ENCODE data around the gene TGM6. TPM values are rescaled to one million over a fixed set of nuclear protein-coding genes. Genes with fewer than 3 reads are reported as not detected.

TGM6 gene
- total RNA-seq, 2 experiments from 2014 or later, result not detected

DNA sequence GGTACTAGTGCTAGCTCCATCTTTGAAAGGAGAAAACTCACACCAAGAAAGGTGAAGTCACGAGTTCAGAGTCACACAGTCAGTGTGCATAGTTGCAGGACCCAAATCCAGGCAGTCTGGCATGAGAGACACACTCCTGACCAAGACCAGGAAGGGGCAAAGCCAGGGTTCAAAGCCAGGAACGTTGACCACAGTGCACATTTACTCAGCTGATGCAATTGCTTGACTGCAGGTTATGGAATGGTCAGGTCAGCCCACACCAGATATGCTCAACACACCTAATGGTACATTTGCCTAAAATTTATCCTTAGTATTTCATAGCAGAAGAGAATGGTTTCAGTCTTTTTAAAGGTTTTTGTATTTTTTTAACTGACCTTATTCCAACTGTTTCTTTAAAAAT lies 37.7 kb downstream of the TGM6 start:
- no peak overlapping the region for H3K27ac ChIP-seq (ENCODE audit: low read depth in 1 of 2, low read length in 2 of 2)
- DNase-seq (no peak), ATAC-seq (ENCODE audit: poor library complexity) (no peak)
- H3K36me3 ChIP-seq (ENCODE audit: insufficient read depth, low read length), result no peaks in the 10 kb centered on the region
- Mint-ChIP-seq H3K4me1 (ENCODE audit: low read depth) (no peaks in the 10 kb centered on the region), H3K36me3 (ENCODE audit: low read depth) (no peaks in the 10 kb centered on the region), H3K27ac (no peak overlapping the region), H3K27me3 (peaks cover 40% of the 10 kb centered on the region), H3K4me3 (no peak overlapping the region), H3K9me3 (peaks cover under 1% of the 10 kb centered on the region)
- ChIA-PET POLR2A (no interaction called here), CTCF (no interaction called here)
- H3K4me3 ChIP-seq (ENCODE audit: low read length), result no peak overlapping the region
- no peaks in the 10 kb centered on the region for H3K4me1 ChIP-seq (ENCODE audit: insufficient read depth, low read length)
- no peaks in the 10 kb centered on the region for H3K27me3 ChIP-seq (ENCODE audit: control insufficient read depth in 1 of 2, insufficient read depth in 2 of 2, low read length in 2 of 2)
- no peaks in the 10 kb centered on the region for H3K9me3 ChIP-seq (ENCODE audit: control insufficient read depth in 1 of 2, insufficient read depth in 1 of 2, low read length in 2 of 2)
- intact Hi-C loops (cut with DNase I, micrococcal nuclease), result no loop called here
- TF ChIP-seq, protein P1, sequence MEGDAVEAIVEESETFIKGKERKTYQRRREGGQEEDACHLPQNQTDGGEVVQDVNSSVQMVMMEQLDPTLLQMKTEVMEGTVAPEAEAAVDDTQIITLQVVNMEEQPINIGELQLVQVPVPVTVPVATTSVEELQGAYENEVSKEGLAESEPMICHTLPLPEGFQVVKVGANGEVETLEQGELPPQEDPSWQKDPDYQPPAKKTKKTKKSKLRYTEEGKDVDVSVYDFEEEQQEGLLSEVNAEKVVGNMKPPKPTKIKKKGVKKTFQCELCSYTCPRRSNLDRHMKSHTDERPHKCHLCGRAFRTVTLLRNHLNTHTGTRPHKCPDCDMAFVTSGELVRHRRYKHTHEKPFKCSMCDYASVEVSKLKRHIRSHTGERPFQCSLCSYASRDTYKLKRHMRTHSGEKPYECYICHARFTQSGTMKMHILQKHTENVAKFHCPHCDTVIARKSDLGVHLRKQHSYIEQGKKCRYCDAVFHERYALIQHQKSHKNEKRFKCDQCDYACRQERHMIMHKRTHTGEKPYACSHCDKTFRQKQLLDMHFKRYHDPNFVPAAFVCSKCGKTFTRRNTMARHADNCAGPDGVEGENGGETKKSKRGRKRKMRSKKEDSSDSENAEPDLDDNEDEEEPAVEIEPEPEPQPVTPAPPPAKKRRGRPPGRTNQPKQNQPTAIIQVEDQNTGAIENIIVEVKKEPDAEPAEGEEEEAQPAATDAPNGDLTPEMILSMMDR (IDR thresholded peaks at IDR 0.05), result no peak

DNA sequence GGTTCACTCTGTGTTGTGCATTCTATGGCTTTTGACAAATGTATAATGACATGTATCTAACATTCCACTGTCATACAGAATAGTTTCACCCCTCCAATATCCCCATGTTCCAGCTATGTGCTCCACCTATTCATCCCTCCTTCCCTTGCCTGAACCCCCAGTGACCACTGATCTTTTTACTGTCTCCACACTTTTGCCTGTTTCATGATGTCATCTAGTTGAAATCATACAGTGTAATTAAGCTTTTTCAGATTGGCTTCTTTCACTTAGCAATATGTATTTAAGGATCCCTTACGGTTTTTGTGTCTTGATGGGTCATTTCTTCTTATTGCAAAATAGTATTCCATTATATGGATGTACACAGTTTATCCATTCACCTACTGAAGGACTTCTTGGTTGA lies 39.8 kb downstream of the TGM6 start:
- Histone ChIP-seq H3K27ac (ENCODE audit: low read depth in 1 of 2, low read length in 2 of 2) (no peak overlapping the region), H3K4me3 (ENCODE audit: low read length) (no peak overlapping the region), H3K27me3 (ENCODE audit: control insufficient read depth in 1 of 2, insufficient read depth in 2 of 2, low read length in 2 of 2) (no peaks in the 10 kb centered on the region), H3K9me3 (ENCODE audit: control insufficient read depth in 1 of 2, insufficient read depth in 1 of 2, low read length in 2 of 2) (no peaks in the 10 kb centered on the region), H3K36me3 (ENCODE audit: insufficient read depth, low read length) (no peaks in the 10 kb centered on the region), H3K4me1 (ENCODE audit: insufficient read depth, low read length) (no peaks in the 10 kb centered on the region)
- no peaks in the 10 kb centered on the region for H3K36me3 Mint-ChIP-seq (ENCODE audit: low read depth)
- TF ChIP-seq, protein P1 (IDR thresholded peaks at IDR 0.05), result no peak
- intact Hi-C loops (cut with DNase I, micrococcal nuclease), result no loop called here
- H3K9me3 Mint-ChIP-seq, result peaks cover 3% of the 10 kb centered on the region
- no peak overlapping the region for H3K27ac Mint-ChIP-seq
- ChIA-PET POLR2A (no interaction called here), CTCF (no interaction called here)
- ATAC-seq (ENCODE audit: poor library complexity) (no peak), DNase-seq (no peak)
- no peak overlapping the region for H3K4me3 Mint-ChIP-seq
- H3K27me3 Mint-ChIP-seq, result peaks cover 36% of the 10 kb centered on the region
- H3K4me1 Mint-ChIP-seq (ENCODE audit: low read depth), result no peaks in the 10 kb centered on the region

DNA sequence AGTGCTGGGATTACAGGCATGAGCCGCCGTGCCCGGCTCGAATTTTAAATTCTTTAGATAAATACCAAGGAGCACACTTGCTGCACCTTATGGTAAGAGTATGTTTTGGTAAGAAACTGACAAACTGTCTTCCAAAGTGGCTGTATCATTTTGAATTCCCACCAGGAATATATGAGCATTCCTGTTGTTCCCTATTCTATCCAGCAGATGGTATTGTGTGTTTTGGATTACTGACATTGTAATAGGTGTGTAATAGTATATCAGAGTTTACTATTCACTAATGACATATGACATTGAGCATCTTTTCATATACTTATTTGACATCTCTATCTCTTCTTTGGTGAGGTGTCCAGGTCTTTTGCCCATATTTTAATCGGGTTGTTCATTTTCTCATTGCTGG lies 40.5 kb downstream of the TGM6 start:
- no peaks in the 10 kb centered on the region for H3K36me3 Mint-ChIP-seq (ENCODE audit: low read depth)
- no peak overlapping the region for H3K4me3 Mint-ChIP-seq
- TF ChIP-seq, protein P1 (IDR thresholded peaks at IDR 0.05), result no peak
- Histone ChIP-seq H3K36me3 (ENCODE audit: insufficient read depth, low read length) (no peaks in the 10 kb centered on the region), H3K4me1 (ENCODE audit: insufficient read depth, low read length) (no peaks in the 10 kb centered on the region), H3K4me3 (ENCODE audit: low read length) (no peak overlapping the region), H3K27me3 (ENCODE audit: control insufficient read depth in 1 of 2, insufficient read depth in 2 of 2, low read length in 2 of 2) (no peaks in the 10 kb centered on the region), H3K27ac (ENCODE audit: low read depth in 1 of 2, low read length in 2 of 2) (no peak overlapping the region), H3K9me3 (ENCODE audit: control insufficient read depth in 1 of 2, insufficient read depth in 1 of 2, low read length in 2 of 2) (no peaks in the 10 kb centered on the region)
- POLR2A ChIA-PET, result no interaction called here
- ATAC-seq (ENCODE audit: poor library complexity) (no peak), DNase-seq (no peak)
- H3K4me1 Mint-ChIP-seq (ENCODE audit: low read depth), result no peaks in the 10 kb centered on the region
- CTCF ChIA-PET, result no interaction called here
- intact Hi-C loops (cut with DNase I, micrococcal nuclease), result no loop called here
- no peak overlapping the region for H3K27ac Mint-ChIP-seq
- H3K9me3 Mint-ChIP-seq, result peaks cover 3% of the 10 kb centered on the region
- H3K27me3 Mint-ChIP-seq, result peaks cover 34% of the 10 kb centered on the region

Data from CD4-positive, alpha-beta T cell (primary cell).